GM23338 (cell line): ENCODE data around the gene TSC22D1. TPM values are rescaled to one million over a fixed set of nuclear protein-coding genes. Genes with fewer than 3 reads are reported as not detected.

Experiments
- ATAC-seq: fragments of 200-7000 bp; cut with Tn5 transposase; 3 replicates; pipeline ENCODE4 v1.9.1; 2020
- DNase-seq: peaks from one replicate; pipeline ENCODE4 v3.0.0-alpha.2; 2015; ENCODE audit warnings: low spot score
- H2AFZ ChIP-seq: fragments of 200-600 bp; sonication (generic); 2 replicates; pipeline ENCODE4 v1.8.0; 2016; ENCODE audit warnings: antibody characterized with exemption, mild to moderate bottlenecking, moderate library complexity
- H3F3A ChIP-seq: fragments of 200-600 bp; sonication (generic); replicated peaks from 2 replicates; pipeline ENCODE4 v1.8.0; 2017; ENCODE audit warnings: antibody characterized with exemption, mixed run types, low read depth
- H3K27ac ChIP-seq: fragments of 200-600 bp; sonication (generic); 2 replicates; pipeline ENCODE4 v1.6.1; 2016; ENCODE audit warnings: low read depth
- H3K27me3 ChIP-seq: fragments of 200-600 bp; sonication (generic); 2 replicates; pipeline ENCODE4 v1.8.0; 2016; ENCODE audit warnings: mild to moderate bottlenecking, mixed run types, moderate library complexity; ENCODE audit not compliant: insufficient read depth
- H3K36me3 ChIP-seq: fragments of 200-600 bp; sonication (generic); 2 replicates; pipeline ENCODE4 v1.8.0; 2016; ENCODE audit warnings: mild to moderate bottlenecking; ENCODE audit not compliant: insufficient read depth
- H3K4me1 ChIP-seq: fragments of 200-600 bp; sonication (generic); 2 replicates; pipeline ENCODE4 v1.8.0; 2016; ENCODE audit warnings: mild to moderate bottlenecking, moderate library complexity; ENCODE audit not compliant: insufficient read depth
- H3K4me2 ChIP-seq: fragments of 200-600 bp; sonication (generic); 2 replicates; pipeline ENCODE4 v1.7.1; 2017; ENCODE audit warnings: mixed run types
- H3K4me3 ChIP-seq: fragments of 200-600 bp; sonication (generic); 2 replicates; pipeline ENCODE4 v1.6.1; 2016; ENCODE audit warnings: mixed run types
- H3K79me2 ChIP-seq: fragments of 200-600 bp; sonication (generic); replicated peaks from 2 replicates; pipeline ENCODE4 v1.8.0; 2017; ENCODE audit warnings: mild to moderate bottlenecking; ENCODE audit not compliant: insufficient read depth
- H3K9me2 ChIP-seq: fragments of 200-600 bp; sonication (generic); 2 replicates; pipeline ENCODE4 v1.8.0; 2017; ENCODE audit not compliant: insufficient read depth
- H4K20me1 ChIP-seq: fragments of 200-600 bp; sonication (generic); replicated peaks from 2 replicates; pipeline ENCODE4 v1.8.0; 2017; ENCODE audit warnings: mild to moderate bottlenecking; ENCODE audit not compliant: insufficient read depth
- H3K27ac Mint-ChIP-seq: 2 replicates; pipeline ENCODE4 v1.8.0; 2020; ENCODE audit warnings: inconsistent platforms, mild to moderate bottlenecking, moderate library complexity, mixed read lengths
- H3K27me3 Mint-ChIP-seq: 3 replicates; pipeline ENCODE4 v1.8.0; 2022; ENCODE audit warnings: low read depth, mild to moderate bottlenecking, moderate library complexity, mixed read lengths, inconsistent platforms; ENCODE audit not compliant: insufficient read depth, poor library complexity
- H3K36me3 Mint-ChIP-seq: 3 replicates; pipeline ENCODE4 v1.8.0; 2021; ENCODE audit warnings: low read depth, mild to moderate bottlenecking, inconsistent platforms, moderate library complexity, mixed read lengths
- H3K4me1 Mint-ChIP-seq: 3 replicates; pipeline ENCODE4 v1.8.0; 2020; ENCODE audit warnings: mild to moderate bottlenecking, inconsistent platforms, mixed read lengths
- H3K4me3 Mint-ChIP-seq: 3 replicates; pipeline ENCODE4 v1.8.0; 2021; ENCODE audit warnings: moderate library complexity, mild to moderate bottlenecking, inconsistent platforms, mixed read lengths
- H3K9me3 Mint-ChIP-seq: 3 replicates; pipeline ENCODE4 v1.8.0; 2020; ENCODE audit warnings: moderate library complexity, mild to moderate bottlenecking, inconsistent platforms, mixed read lengths
- JUNB ChIP-seq: IDR thresholded peaks from one replicate; pipeline ENCODE4 v1.6.1; 2016; ENCODE audit warnings: antibody characterized with exemption; ENCODE audit not compliant: unreplicated experiment
- NANOG ChIP-seq: IDR thresholded peaks from 2 replicates; pipeline ENCODE4 v1.6.1; 2016; ENCODE audit warnings: antibody characterized with exemption, borderline replicate concordance
- POLR2AphosphoS5 ChIP-seq: IDR thresholded peaks from 2 replicates; pipeline ENCODE4 v1.6.1; 2016; ENCODE audit warnings: antibody characterized with exemption, low read depth
- ZNF331 ChIP-seq: fragments of 250-450 bp; sonication (Bioruptor Pico); IDR thresholded peaks from 2 replicates; pipeline ENCODE4 v1.5.0; 2020; ENCODE audit warnings: low read depth, mild to moderate bottlenecking, moderate library complexity
- ZNF462 ChIP-seq: fragments of 250-450 bp; sonication (Bioruptor Pico); IDR thresholded peaks from 2 replicates; pipeline ENCODE4 v1.5.0; 2020; ENCODE audit warnings: mild to moderate bottlenecking, moderate library complexity
- polyA plus RNA-seq: library from polyadenylated mRNA; unstranded; fragments of >200 nt; fragmentation: Nextera tagmentation; extraction: Ambion mirVana; gene quantifications from 2 replicates; pipeline ENCODE4 v1.2.1, GENCODE V29; 2016
- total RNA-seq: library from RNA; depleted of rRNA; stranded (reverse); fragments of >200 nt; shearing (Covaris generic); gene quantifications from 2 replicates; pipeline ENCODE4 v1.2.3, GENCODE V29; 2014

TSC22D1 gene
- total and polyA plus RNA-seq, 2 experiments from 2014 or later: 58.5 to 114 TPM

- no peak for TF ChIP-seq ZNF462 (CRISPR knock-in tag)
- no peak for TF ChIP-seq ZNF331
Observed at GRCh38 chr13:44507639-44508038, 68.5 kb downstream of the TSC22D1 start (continued).

- H3K4me1 ChIP-seq: peaks cover 16% of the 10 kb centered on the region
- peak overlapping the region; percentile 55; the same call in 1 of the 2 replicates for H3K27ac ChIP-seq
- H3K27me3 ChIP-seq: no peaks in the 10 kb centered on the region
- H3F3A ChIP-seq: no peaks in the 10 kb centered on the region
- H3K79me2 ChIP-seq: peaks cover 37% of the 10 kb centered on the region
- peaks cover 6% of the 10 kb centered on the region; the same call in 1 of the 2 replicates for H4K20me1 ChIP-seq
- H3K9me3 Mint-ChIP-seq: no peaks in the 10 kb centered on the region
- no peak overlapping the region for H3K4me3 Mint-ChIP-seq
- H3K4me2 ChIP-seq: no peak overlapping the region
- ATAC-seq (no peak), DNase-seq (no peak)
- H3K36me3 ChIP-seq: no peaks in the 10 kb centered on the region
- H3K36me3 Mint-ChIP-seq: peaks cover 8% of the 10 kb centered on the region; the same call in 1 of the 3 replicates
- H3K27ac Mint-ChIP-seq: no peak overlapping the region
- peaks cover 34% of the 10 kb centered on the region for H3K4me1 Mint-ChIP-seq
- peaks cover 4% of the 10 kb centered on the region for H3K27me3 Mint-ChIP-seq
- no peak overlapping the region for H2AFZ ChIP-seq
- TF ChIP-seq NANOG (no peak), POLR2AphosphoS5 (no peak)
- H3K9me2 ChIP-seq: no peaks in the 10 kb centered on the region
- no peak overlapping the region for H3K4me3 ChIP-seq
Observed at GRCh38 chr13:44506719-44507118, 69.4 kb downstream of the TSC22D1 start.

GRCh38 chr13:44506251-44506650, 69.9 kb downstream of the TSC22D1 start:
- no peaks in the 10 kb centered on the region for H3F3A ChIP-seq
- H3K27ac ChIP-seq: no peak overlapping the region
- H3K4me3 Mint-ChIP-seq: no peak overlapping the region
- H3K9me3 Mint-ChIP-seq: no peaks in the 10 kb centered on the region
- H4K20me1 ChIP-seq: peaks cover 6% of the 10 kb centered on the region; the same call in 1 of the 2 replicates
- no peaks in the 10 kb centered on the region for H3K9me2 ChIP-seq
- H3K36me3 ChIP-seq: no peaks in the 10 kb centered on the region
- peaks cover 34% of the 10 kb centered on the region for H3K4me1 Mint-ChIP-seq
- H3K79me2 ChIP-seq: peaks cover 37% of the 10 kb centered on the region
- ATAC-seq (no peak), DNase-seq (no peak)
- peaks cover 5% of the 10 kb centered on the region; the same call in 1 of the 3 replicates for H3K36me3 Mint-ChIP-seq
- H3K4me2 ChIP-seq: no peak overlapping the region
- peaks cover 4% of the 10 kb centered on the region for H3K27me3 Mint-ChIP-seq
- H3K4me3 ChIP-seq: no peak overlapping the region
- peaks cover 16% of the 10 kb centered on the region for H3K4me1 ChIP-seq
- no peaks in the 10 kb centered on the region for H3K27me3 ChIP-seq
- H2AFZ ChIP-seq: no peak overlapping the region
- H3K27ac Mint-ChIP-seq: no peak overlapping the region
- TF ChIP-seq JUNB (no peak), ZNF462 (CRISPR knock-in tag) (no peak)
